NCI-H2081 (cell line): ENCODE measurements around the gene CYB561D2.
A peak's percentile ranks its signal among the peaks of the same experiment; 100 is the strongest.

Experiments used
- DNase-seq, 2 experiments: peaks; one replicate each; lab custom pipeline; 2025; lab: John Stamatoyannopoulos, UW

Gene CYB561D2

DNA sequence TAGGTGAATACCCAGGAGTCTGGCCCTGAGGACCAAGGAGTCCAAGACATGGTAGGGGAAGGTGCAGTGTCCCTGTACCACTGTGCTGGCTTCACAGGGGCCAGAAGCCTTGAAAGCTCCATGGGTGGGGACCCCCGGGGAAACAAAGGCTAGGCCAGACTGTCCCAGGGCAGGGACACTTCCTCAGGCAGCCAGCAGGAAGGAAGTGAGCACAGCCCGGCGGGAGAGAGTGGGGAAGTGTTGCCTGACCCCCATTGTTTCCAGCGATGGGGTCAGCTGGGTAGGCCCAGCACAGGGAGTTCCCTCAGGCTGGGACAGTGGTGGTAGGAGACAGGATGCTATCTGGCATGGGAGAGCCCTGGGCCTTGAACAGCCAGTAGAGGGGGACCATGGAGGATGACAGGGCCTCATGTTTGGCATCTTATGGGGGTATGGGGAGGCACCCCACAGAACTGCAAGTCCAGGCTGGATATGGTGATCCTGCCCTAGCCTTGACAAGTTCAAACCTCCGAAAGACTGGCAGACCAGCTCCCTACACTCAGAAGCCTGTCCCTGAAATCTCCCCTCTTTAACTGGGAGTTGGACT lies 27.0 kb upstream of the CYB561D2 start:
- DNase-seq, result no peak

DNA sequence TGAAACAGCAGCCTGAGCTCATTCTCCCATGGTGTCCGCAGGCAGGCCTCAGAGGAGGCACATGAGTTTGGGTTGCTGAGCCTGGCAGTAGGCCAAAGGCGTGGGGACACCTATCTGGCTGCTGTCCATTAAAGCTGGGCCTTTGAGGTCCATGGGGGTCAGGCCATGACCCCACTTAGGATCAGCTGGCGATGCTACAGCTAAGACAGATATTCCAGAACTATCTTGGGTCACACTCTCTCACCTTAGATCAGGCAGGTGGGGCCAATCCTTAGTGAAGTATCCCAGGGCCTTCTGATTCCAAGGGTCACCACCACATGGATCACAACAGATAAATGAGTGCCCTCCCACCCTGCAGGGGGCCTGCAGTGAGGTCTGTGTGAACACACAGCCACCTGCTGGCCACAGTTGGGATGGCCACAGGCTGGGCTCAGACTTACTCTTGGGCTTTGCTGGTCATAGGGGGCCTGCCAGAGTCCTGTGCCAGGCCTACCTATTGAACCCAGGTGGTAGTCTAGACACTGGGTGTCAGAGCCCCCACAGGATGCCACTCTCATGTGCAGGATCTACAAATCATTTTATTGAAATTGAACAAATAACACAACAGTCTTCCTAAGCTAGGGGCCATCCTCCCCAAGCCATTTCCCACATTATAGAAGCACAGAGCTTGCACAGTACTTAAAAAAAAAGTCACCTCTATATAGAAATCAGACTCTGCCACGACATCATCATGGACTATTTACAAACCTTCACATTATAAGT lies 26.1 kb upstream of the CYB561D2 start:
- DNase-seq, result peak; percentile 65 to 74

DNA sequence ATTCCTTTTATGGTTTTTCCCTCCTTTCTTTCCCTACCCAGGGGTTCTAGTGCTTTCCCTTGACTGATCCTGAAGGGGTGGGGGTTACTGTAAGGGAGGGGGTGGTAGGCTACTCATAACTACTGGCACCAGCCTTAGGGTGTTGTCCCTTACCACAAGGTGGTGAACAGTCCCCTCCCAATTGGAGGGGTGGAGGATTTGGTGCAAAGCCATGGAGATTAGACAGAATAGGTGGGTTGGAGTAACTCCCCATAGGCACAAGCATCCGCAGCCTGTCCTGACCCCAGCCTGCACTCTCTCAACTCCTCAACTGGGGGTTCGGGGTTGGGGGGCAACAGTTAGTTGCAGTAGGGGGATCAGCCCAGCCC lies 25.6 kb upstream of the CYB561D2 start:
- no peak for DNase-seq

DNA sequence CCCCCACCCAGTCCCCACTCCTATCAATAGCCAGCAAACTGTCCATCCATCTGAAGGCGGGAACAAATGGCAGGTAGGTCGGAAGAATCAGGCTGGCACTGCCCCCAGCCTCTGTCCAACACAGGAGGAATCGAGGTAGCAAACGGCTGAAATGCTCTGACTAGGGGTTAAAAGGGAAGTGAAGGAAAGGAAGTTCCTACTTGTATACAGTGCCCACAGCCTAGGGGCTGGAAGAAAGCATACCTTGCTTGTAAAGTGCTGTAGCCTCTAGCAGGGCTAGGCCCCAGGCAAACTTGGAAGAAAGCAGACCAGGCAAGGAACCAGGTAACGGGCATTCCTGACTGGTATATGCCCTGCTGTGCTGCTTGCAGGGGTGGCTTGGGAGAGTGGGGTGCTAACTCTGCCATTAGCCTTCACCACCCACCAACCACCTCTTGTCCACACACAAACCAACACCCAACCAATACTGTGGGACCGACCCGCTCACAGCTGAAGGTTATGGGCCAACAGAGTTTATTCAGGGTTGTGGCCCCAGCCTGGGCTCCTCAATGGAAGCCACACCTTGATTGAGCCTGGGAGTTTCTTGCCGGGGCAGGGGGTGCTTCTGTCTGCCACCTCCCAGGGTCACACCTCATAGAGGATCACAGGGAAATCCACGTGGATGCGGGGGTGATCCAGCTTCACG lies 25.0 kb upstream of the CYB561D2 start:
- DNase-seq, result no peak

DNA sequence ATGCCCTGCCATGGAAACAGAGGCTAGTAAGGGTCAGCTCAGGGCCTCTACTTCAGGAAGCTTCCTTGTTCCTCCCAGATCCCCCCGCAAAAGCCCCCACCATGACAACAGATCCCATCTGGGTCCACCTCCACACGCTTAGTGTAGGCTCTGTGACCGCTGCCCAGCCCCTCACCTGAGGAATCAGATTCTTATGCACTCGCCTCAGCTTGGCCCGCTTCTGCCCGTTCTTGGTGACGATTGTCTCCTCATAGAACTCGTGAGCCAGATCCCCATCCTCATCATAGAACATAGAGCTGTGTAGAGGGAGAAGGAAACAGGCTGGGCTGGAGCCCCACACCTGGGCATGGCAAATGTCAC lies 24.5 kb upstream of the CYB561D2 start:
- no peak for DNase-seq

DNA sequence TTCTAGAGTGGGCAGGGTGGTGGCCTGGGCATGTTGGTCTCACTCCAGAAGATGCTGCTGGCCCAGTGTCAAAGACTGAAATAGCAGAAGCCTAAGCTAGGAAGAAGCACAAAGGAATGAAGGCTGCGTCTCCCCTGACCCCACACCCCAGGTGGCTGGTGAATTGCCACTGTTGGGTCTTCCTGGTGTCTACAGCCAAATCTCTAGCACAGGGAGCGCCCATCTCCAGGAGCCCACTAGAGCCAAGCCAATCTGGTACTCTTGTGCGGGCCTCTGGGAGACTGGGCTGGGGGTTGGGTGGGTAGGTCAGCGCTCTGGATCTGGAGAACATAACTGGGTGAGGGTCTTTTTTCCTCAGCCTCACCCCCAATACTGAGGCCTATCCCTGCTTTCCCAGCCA lies 23.5 kb upstream of the CYB561D2 start:
- no peak for DNase-seq

DNA sequence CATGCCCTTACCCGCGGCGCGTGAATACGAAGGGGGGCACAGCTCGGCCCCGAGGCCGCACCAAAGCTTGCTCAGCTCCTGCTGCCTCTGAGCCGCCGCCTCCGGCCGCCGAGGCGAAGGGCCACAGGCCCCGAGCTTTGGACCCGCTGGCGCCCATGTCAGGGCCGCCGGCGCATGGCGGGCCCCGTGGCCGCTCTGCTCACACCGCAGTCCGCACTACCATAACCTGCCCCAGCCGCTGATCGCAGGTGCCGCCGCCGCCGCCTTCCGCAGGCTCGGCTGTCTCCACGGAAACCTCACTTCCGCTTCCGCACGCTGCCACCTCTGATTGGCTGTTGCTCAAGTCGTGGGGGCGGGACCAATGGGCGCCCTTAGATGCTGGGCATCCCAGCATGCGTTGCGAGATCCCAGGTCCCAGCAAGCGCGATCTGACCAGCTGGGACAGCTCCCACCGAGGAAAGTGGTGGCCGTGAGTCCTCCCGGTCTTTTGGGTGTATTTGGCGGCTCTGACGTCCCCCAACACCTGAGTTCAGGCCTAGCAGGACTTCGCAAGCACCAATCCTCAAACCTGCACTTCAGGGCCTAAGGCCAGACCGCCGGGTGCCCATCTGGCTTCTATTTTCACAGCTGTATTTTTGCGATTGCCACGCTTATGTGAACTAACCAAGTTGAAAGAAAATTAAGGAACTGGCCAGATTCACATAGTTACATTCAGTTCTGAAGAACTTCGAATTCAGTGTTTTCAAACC lies 22.5 kb upstream of the CYB561D2 start, which contains the start of gene TUSC2:
TUSC2 (minus strand) TSS at position 281 of the 749 bp plus-strand sequence; CDS start at position 157, 124 bp downstream.
- peak; percentile 93 to 94 for DNase-seq

DNA sequence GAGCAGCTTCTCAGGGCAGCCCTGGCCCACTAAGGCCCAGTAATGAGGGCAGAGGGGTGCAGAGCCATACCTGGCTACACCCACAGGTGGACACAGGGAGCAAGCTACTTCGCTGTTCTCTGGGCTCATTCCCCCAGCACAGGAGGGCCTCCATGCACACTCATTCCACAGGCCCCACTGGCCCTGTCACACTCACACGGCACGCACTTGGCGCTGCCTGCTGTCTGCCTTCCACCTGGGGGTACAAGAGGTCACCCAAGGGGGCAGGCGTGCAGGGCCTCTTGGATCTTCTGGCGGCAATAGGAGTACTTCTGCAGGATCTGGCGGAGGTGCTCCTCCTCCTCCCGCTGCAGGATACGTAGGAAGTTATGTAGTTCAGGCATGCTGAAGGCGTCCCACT lies 20.3 kb upstream of the CYB561D2 start:
- DNase-seq, result no peak

DNA sequence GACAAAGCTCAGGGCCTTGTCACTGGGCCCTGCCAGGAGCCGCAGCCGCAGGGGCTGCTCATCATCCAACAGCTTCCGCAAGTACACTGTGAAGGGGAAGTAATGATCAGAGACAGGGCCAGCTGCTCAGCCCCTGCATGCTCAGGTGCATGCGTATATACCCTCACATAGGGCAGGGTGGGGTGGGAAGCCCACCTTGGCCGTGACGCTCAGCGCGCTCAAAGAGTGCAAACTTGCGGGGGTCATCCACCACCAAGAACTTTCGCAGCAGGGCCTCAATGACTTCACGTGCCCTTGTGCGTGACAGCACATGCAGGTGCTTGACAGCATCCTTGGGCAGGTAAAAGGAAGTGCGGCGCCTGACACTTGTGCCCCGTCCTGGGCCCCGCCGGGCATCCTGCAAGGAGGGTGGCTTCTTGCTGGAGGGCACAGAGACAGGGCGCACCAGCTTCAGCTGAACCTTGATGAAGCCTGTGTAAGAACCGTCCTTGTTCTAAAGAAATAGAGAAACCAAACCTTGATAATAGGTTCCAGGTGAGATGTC lies 19.2 kb upstream of the CYB561D2 start:
- DNase-seq, result no peak

DNA sequence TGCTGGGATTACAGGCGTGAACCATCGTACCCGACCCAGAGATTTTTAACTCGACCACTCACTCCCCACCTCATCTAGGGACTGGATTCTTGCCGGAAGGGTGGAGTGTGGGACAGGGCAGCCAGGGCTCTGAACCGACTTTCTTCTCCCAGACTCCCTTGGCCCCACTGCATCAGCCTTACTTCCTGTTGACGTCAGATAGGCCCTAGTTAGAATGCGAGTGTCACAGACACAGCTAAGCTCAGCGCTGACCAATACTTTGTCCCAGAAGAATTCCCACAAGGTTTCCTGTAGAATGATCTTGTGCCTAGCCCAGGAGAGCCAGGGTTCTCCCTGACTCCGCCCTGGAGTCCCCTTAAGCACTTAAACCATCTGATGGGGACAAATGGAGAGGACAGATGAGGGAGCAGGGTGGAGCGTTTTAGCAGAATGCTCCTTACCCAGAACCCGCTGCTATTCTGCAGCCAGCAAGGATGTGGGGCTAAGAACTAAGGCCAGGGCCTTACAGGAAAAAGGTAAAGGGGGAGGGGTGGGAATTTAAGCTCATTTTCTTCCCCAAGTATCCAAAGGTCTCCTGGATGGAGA lies 16.8 kb upstream of the CYB561D2 start:
- no peak for DNase-seq

DNA sequence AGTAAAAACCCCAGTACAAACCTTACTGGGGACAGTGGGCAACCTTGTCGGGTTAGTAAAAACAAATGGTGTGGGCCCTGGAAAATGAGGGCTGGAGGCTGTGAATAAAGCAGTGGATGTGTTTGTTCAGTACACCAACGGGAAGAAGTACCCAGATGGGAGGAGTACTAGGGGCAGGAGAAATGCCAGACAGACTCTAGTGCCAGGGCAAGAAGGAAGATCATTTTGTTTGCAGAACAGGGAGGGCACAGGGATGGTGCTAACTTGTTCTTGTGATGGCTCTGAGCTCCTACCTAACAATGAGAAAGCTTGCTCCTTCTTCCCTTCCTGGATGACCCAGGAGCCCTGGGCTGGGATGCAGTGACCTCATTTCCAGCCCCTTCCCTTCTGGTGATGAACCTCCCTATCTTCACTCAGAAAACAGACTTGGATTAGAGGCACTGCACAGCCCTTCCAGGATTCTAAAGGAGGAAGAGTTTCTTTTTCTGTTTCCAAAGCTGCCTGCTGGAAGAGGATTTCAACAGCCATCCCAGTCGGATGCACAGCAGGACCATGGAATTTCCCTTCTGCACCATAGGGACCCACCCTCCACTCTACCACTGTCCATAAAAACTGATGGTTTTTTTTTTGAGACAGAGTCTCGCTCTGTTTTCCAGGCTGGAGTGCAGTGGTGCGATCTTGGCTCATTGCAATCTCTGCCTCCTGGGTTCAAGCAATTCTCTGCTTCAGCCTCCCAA lies 16.2 kb upstream of the CYB561D2 start:
- DNase-seq, result no peak

DNA sequence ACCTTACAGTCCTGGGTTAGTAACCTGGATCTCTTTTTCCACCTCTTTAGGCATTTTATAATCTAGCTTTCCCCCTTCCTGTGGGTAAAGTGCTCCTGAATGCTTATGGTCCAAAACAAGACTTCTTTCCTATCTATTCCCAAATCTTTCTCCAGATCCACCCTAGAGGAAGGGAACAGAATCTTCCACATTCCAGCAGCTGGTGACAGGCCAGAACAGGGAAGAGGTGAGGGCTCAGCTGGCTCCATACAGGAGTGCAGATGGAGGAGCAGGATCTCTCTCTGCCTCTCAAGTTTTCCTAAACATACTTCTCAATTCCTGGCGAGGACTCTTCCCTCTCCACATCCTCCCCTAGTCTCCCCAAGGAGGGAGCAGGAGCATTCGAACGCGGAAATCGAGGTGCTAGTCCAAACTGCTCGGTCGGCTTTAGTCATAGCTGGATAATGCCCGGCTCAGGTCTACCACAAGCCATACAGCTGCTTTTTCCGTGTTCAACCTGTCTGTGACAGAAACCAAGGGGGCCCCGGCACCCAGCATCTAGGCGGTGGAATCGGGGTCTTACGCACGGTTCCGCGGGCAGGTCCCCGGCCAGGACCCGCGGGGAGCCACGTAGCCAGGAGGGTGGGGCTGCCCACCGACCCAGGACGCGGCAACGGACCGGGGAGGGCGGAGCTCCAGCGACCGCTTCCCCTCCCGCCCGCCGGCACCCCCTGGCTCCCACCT lies 14.0 kb upstream of the CYB561D2 start:
- DNase-seq, result no peak

DNA sequence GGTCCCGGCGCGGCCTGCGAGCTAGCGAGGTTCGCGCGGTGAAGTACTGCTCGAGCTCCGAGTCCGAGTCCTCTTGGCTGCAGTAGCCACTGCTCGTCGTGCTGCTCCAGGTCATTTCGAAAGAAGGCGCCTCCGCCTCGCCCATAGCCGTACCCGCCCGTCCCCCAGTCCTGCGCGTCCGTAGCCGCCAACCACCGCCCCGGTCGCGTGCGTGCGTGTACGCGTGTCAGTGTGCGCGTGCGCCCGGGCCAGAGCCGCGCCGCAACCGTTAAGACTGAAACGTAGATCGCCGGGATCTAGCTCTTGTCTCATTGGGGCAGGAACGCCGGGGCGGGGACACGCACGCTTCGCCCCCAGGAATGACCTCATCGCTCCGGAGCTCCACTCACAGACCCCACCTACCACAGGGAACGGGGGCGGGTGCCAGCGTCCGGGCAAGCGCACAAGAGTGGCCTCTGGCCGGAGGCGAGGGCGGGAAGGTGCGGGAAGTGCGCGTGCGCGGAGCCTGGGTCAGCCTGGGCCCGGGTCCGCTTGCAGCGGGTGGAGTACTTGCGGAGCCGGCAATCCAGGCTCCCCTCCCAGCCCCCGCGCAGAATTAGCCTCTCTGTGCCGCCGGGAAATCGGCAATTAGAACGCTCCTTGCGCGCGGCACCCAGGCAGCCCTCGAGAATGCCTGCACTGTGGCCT lies 13.3 kb upstream of the CYB561D2 start:
- DNase-seq, result peak; percentile 95 to 97

DNA sequence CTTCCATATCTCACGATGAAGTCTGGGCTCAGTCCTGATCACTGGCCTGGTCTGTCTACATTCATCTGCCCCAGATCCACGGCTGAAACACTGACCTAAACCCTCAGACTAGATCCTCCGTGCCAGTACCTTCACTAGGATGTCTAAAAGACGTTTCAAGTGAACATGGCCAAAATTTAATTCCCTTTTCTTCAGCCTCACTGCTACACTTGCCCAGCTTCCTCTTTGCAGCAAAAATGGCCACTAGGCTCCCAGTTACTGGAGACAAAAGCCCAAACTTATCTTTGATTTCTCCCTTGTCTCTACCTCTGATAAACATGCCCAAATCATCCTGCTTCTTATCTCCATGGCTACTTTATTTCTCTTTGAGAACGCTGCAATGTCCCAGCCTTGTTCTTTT lies 11.7 kb upstream of the CYB561D2 start:
- DNase-seq, result no peak

DNA sequence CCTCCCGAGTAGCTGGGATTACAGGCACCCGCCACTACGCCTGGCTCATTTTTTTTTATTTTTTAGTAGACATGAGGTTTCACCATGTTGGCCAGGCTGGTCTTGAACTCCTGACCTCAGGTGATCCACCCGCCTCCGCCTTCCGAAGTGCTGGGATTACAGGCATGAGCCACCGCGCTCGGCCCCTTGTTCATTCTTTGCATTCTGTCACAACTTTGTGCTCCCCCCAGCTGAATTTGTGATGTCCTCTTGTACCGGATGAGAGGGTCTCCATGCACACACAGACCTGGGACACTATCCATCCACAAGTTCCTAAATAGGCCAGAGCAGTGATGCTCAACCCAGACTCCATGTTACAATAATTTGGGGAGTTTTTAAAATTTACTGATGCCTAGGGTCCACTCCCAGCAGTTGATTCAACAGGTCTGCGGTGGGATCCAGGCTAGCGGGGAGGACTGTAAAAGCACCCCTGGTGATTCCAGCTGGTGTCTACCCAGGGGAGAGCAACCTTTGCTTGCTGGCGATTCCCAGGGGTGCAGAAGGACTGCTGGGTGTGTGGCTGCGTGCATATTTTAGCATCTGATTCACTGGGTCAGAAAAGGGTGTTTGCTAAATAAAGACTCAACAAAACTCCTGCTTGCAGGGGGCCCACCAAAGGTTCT lies 11.0 kb upstream of the CYB561D2 start:
- DNase-seq, result no peak

DNA sequence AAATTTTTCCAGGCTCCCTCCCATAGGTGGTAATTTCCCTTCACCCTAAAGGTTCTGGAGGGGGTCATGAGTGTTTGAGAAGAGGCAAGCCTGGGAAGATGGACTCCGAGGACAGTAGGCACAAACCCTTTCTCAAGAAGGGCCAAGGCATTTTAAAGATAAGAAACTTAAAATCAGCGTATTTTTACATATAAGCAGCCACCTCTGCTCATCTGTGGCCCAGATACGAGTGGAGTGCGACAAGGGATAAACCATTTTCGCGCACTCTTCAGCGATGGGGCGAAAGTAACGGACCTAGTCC lies 10.6 kb upstream of the CYB561D2 start:
- no peak for DNase-seq

DNA sequence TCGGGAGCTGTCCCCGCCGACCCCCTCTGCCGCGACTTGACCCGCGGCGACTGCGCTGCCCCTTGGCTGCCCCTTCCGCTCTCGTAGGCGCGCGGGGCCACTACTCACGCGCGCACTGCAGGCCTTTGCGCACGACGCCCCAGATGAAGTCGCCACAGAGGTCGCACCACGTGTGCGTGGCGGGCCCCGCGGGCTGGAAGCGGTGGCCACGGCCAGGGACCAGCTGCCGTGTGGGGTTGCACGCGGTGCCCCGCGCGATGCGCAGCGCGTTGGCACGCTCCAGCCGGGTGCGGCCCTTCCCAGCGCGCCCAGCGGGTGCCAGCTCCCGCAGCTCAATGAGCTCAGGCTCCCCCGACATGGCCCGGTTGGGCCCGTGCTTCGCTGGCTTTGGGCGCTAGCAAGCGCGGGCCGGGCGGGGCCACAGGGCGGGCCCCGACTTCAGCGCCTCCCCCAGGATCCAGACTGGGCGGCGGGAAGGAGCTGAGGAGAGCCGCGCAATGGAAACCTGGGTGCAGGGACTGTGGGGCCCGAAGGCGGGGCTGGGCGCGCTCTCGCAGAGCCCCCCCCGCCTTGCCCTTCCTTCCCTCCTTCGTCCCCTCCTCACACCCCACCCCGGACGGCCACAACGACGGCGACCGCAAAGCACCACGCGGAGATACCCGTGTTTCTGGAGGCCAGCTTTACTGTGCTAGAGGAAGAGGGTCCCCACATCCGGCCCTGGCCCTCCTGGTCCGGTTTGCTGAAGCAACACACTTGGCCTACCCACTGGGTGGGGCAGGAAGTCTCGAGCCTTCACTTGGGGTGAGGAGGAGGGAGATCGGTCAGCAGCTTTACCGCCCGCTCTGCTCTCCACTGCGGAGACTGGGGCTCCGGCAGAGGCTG lies 10.0 kb upstream of the CYB561D2 start, which contains the start of gene RASSF1:
RASSF1 (minus strand) TSS at position 389 of the 882 bp plus-strand sequence; CDS start at position 358, 31 bp downstream.
- no peak for DNase-seq

DNA sequence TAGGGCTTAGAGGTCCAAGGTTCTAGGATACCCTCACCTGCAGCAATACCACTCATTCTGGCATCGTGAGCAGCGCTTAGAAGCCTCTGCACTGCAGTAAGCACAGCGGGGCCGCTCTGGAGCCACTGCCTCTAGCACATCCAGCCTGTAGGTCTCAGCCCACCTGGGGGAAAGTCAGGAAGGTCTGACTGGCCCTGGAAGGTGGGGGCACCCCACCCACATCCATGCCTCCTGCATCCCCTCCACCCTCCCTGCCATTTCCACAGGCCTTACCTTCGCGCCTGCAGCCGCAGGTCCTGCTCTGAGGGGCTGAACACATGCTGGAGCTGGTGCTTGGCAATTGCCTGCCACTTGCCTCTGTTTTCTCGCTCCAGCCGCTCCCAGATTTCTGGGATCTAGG lies 9.1 kb upstream of the CYB561D2 start:
- DNase-seq, result no peak
